ENCODE data around the gene SOWAHA.

DNA sequence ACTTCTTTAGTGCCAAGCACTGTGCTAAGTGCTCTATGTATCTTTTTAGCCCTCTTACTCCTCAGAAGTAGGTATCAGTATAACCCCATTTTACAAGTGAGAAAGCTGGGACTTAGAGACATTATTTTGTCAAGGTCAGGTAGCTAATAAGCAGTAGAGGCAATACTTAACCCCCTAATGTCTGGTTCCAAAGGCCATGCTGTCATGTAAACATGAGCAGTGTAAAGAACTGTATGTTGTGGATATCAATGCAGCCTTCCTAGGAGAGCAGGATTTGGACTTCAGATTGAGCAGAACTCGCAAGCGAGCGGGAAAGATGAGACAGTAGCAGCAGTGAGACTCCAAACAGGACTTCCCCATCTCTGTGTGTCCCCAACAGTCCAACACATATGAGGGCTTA, 21.0 kb downstream of the SOWAHA start:
- TF ChIP-seq, protein P1, sequence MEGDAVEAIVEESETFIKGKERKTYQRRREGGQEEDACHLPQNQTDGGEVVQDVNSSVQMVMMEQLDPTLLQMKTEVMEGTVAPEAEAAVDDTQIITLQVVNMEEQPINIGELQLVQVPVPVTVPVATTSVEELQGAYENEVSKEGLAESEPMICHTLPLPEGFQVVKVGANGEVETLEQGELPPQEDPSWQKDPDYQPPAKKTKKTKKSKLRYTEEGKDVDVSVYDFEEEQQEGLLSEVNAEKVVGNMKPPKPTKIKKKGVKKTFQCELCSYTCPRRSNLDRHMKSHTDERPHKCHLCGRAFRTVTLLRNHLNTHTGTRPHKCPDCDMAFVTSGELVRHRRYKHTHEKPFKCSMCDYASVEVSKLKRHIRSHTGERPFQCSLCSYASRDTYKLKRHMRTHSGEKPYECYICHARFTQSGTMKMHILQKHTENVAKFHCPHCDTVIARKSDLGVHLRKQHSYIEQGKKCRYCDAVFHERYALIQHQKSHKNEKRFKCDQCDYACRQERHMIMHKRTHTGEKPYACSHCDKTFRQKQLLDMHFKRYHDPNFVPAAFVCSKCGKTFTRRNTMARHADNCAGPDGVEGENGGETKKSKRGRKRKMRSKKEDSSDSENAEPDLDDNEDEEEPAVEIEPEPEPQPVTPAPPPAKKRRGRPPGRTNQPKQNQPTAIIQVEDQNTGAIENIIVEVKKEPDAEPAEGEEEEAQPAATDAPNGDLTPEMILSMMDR (IDR thresholded peaks at IDR 0.05), result no peak
- no peak for TF ChIP-seq EZH2 (IDR thresholded peaks at IDR 0.05; ENCODE audit: borderline replicate concordance, insufficient read depth, low read depth, low read length, poor library complexity, severe bottlenecking)
